Psoas muscle (tissue), 8 donors: ENCODE results near the gene KRTAP4-8. TPM values are rescaled to one million over a fixed set of nuclear protein-coding genes. Genes with fewer than 3 reads are reported as not detected.

Experiments
- ATAC-seq, 4 donors: fragments of 200-7000 bp; cut with Tn5 transposase; one replicate each; pipeline ENCODE4 v1.9.1; 2020; ENCODE audit warnings: moderate library complexity in 3 of 4, mild to moderate bottlenecking in 2 of 4
- DNase-seq, 2 donors: peaks; one replicate each; pipeline ENCODE4 v3.0.0-alpha.2; 2020
- H3K27ac ChIP-seq: fragments of 200-600 bp; one replicate; pipeline ENCODE4 v1.8.0; 2022
- H3K27me3 ChIP-seq, 3 donors: fragments of 200-600 bp in 1 of 3; one replicate each; pipeline versions ENCODE4 v1.6.1 to v1.8.0; 2013 to 2022; ENCODE audit warnings: low read length in 2 of 3, mild to moderate bottlenecking in 2 of 3, moderate library complexity in 1 of 3; ENCODE audit not compliant: insufficient read depth in 3 of 3
- H3K36me3 ChIP-seq, 2 donors: fragments of 200-600 bp in 1 of 2; one replicate each; pipeline versions ENCODE4 v1.6.1 to v1.8.0; 2013 to 2022; ENCODE audit warnings: low read depth in 1 of 2, mild to moderate bottlenecking in 1 of 2, moderate library complexity in 1 of 2; ENCODE audit not compliant: insufficient read depth in 1 of 2
- H3K4me1 ChIP-seq: fragments of 200-600 bp; one replicate; pipeline ENCODE4 v1.8.0; 2022
- H3K4me3 ChIP-seq: fragments of 200-600 bp; one replicate; pipeline ENCODE4 v1.8.0; 2022; ENCODE audit warnings: mild to moderate bottlenecking
- H3K9me3 ChIP-seq: fragments of 200-600 bp; one replicate; pipeline ENCODE4 v1.8.0; 2022
- WGBS, 3 donors: extraction: QIAGEN DNeasy Blood & Tissue Kit; methylation state at CpG; one replicate each; pipeline versions ENCODE4 v1.1.6 to v1.1.7; 2013; 5-methylcytosine and 5-hydroxymethylcytosine counted together
- intact Hi-C, 2 donors: fragments of 100-400 bp; cut with DNase I; formaldehyde crosslinking; loops; one replicate each; pipeline versions ENCODE4 v1.11.0 to v1.14.2; 2022
- long read RNA-seq, 2 donors: library from polyadenylated mRNA; unstranded; transcript quantifications; one replicate each; pipeline ENCODE4 v2.0.0, GENCODE V29; 2021
- polyA plus RNA-seq, 3 donors: library from polyadenylated mRNA; stranded (reverse); fragments of 200-250 nt; gene quantifications; one replicate each; pipeline ENCODE4 v1.2.3, GENCODE V29; 2013
- total RNA-seq, 4 donors: library from RNA; stranded (reverse); fragmentation: NEBNext Ultra II Directional in 2 of 4; extraction: Animal tissue kit (Norgen Biotek cat#: 25700) in 2 of 4; gene quantifications; one replicate each; pipeline versions ENCODE4 v1.2.1 to v1.2.4, GENCODE V29; 2021 to 2023
- TF ChIP-seq, protein P1 (sequence below): fragments of 200-600 bp; IDR thresholded peaks from one replicate; pipeline ENCODE4 v1.8.0; 2022; ENCODE audit warnings: antibody characterized with exemption
- donor health status: healthy with polysubstance abuse.
- donor health status: DM: no; HTN: no; CAD: no; lungs with moderate emphysema.
- donor health status: Bipolar disorder and iron deficiency.
- donor health status: healthy.
- donor health status: DM: yes; HTN: yes; CAD: no.
- donor health status: DM: no; HTN: no; CAD: no.
- donor health status: DM: no; HTN: no; CAD: no.
- donor health status: DM: yes; HTN: yes; CAD: no.

The KRTAP4-8 gene
- total RNA-seq (not detected), polyA plus RNA-seq (not detected)
- long read RNA-seq, donor 1 = 0 reads
- long read RNA-seq, donor 2 = 0 reads

GRCh38 chr17:41098042-41098441, at the start of gene KRTAP4-8:
Gene KRTAP4-8 (minus strand): TSS chr17:41098142. CDS start chr17:41098084, 58 bp downstream.
- WGBS, 3 donors = 72 to 76% (median 73%) methylated on average over 4 of the region's 4 CpGs
- H3K27me3 ChIP-seq = peaks cover 0 to 4% (median 1%) of the 10 kb centered on the region in 3 donors
- H3K4me1 ChIP-seq = no peaks in the 10 kb centered on the region
- TF ChIP-seq, protein P1, sequence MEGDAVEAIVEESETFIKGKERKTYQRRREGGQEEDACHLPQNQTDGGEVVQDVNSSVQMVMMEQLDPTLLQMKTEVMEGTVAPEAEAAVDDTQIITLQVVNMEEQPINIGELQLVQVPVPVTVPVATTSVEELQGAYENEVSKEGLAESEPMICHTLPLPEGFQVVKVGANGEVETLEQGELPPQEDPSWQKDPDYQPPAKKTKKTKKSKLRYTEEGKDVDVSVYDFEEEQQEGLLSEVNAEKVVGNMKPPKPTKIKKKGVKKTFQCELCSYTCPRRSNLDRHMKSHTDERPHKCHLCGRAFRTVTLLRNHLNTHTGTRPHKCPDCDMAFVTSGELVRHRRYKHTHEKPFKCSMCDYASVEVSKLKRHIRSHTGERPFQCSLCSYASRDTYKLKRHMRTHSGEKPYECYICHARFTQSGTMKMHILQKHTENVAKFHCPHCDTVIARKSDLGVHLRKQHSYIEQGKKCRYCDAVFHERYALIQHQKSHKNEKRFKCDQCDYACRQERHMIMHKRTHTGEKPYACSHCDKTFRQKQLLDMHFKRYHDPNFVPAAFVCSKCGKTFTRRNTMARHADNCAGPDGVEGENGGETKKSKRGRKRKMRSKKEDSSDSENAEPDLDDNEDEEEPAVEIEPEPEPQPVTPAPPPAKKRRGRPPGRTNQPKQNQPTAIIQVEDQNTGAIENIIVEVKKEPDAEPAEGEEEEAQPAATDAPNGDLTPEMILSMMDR = no peak
- no peak within 1 kb of the TSS for H3K4me3 ChIP-seq
- no peaks in the 10 kb centered on the region for H3K36me3 ChIP-seq
- DNase-seq (no peak), ATAC-seq (no peak)
- intact Hi-C loops = no loop called here
- H3K9me3 ChIP-seq = no peaks in the 10 kb centered on the region
- no peak within 1 kb of the TSS for H3K27ac ChIP-seq

GRCh38 chr17:41145261-41145660, 47.3 kb upstream of the KRTAP4-8 start:
- Histone ChIP-seq H3K4me1 (no peaks in the 10 kb centered on the region), H3K36me3 (no peaks in the 10 kb centered on the region), H3K9me3 (peaks cover 6% of the 10 kb centered on the region), H3K4me3 (no peak overlapping the region), H3K27me3 (peaks cover 0 to 2% (median 0%) of the 10 kb centered on the region in 3 donors), H3K27ac (no peak overlapping the region)
- ATAC-seq (no peak), DNase-seq (no peak)
- 85 to 87% (median 87%) methylated on average over 2 of the region's 2 CpGs for WGBS, 3 donors
- TF ChIP-seq, protein P1 = no peak
- intact Hi-C loops = no loop called here

DNA sequence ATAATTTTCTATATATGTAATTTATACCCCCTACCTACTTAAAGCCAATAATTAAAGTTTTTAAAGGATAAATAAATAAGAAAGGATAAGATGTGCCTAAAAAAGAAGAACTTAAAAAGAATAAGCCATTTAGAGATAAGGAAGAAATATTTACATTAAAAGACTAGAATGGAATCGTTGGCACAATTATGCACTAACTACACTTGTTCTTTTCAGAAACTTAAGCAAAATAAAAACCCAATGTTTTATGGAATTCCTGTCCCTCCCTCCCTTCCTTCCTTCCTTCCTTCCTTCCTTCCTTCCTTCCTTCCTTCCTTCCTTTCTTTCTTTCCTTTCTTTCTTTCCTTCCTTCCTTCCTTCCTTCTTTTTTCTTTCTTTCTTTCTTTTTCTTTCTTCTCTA, 46.9 kb upstream of the KRTAP4-8 start:
- 87 to 97% (median 87%) methylated on average over 1 of the region's 1 CpG for whole genome bisulfite sequencing, 3 donors
- no peak overlapping the region for H3K4me3 ChIP-seq
- ATAC-seq = no peak
- H3K27me3 ChIP-seq = no peaks in the 10 kb centered on the region
- H3K27ac ChIP-seq = no peak overlapping the region
- H3K36me3 ChIP-seq = no peaks in the 10 kb centered on the region
- TF ChIP-seq, protein P1 = no peak
- intact Hi-C loops = no loop called here
- peaks cover 6% of the 10 kb centered on the region for H3K9me3 ChIP-seq
- no peaks in the 10 kb centered on the region for H3K4me1 ChIP-seq
- DNase-seq = no peak

DNA sequence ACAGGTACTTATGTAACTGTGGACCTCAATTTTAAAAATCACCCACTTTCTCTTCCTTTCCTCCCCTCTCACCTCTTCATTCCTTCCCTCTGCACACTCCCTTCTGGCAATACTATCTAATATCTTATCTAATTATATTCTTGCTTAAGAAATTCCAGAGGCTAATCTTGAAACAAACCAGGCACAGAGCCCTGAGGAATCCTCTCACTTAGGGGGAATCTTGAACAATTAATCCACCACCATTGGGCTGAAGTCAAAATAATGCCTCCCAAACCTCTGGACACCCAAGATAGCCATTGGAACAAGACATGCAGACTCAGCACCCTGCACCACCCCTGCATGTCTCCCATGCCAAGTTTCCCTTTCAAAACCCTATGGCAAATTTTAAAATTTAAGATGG, 43.4 kb upstream of the KRTAP4-8 start:
- Histone ChIP-seq H3K4me3 (no peak overlapping the region), H3K27me3 (no peaks in the 10 kb centered on the region), H3K4me1 (no peaks in the 10 kb centered on the region), H3K9me3 (peaks cover 6% of the 10 kb centered on the region), H3K27ac (no peak overlapping the region), H3K36me3 (no peaks in the 10 kb centered on the region)
- no peak for ATAC-seq
- TF ChIP-seq, protein P1 = no peak
- intact Hi-C loops = no loop called here
- DNase-seq = no peak
